Stimulated activated CD8-positive, alpha-beta memory T cell treated with anti-CD3 and anti-CD28 coated beads, Interleukin-12 subunit alpha, Interleukin-12 subunit beta, amount 100 ng/mL, for 24 hours (primary cell): ENCODE data around the gene EGF.

Experiments used
- DNase-seq: peaks from one replicate; pipeline ENCODE4 v3.0.0-alpha.2; 2020; ENCODE audit errors: extremely low read depth

Gene EGF

DNA sequence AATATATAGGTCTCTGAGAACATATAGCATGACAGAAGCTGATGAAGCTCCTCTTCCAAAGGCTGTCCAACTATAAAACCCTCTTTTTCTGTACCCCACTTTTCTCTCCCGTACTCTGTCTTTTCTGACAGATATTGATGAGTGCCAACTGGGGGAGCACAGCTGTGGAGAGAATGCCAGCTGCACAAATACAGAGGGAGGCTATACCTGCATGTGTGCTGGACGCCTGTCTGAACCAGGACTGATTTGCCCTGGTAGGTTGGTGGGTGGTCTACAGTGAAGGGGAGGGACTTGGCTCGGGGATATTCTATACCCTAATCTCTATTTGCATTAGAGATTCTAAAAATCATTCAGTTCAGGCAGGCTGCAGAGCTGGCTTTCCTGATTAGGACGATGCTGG, 80.4 kb downstream of the EGF start:
- no peak for DNase-seq

DNA sequence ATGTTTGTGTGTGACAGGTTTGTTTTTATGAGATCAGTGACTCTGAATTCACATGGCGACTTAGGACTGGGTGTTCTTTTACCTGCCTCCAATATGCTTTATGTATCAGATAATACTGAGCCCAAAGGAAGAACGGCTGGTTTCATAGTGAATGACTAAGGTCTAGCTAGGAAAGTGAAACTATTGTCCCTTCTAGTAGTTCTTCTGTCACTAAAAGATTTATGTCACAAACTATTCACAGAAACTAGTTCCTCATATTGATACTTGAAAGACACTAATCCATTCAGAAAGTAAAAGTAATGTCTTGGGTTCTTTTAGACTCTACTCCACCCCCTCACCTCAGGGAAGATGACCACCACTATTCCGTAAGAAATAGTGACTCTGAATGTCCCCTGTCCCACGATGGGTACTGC, 81.7 kb downstream of the EGF start:
- DNase-seq: no peak

DNA sequence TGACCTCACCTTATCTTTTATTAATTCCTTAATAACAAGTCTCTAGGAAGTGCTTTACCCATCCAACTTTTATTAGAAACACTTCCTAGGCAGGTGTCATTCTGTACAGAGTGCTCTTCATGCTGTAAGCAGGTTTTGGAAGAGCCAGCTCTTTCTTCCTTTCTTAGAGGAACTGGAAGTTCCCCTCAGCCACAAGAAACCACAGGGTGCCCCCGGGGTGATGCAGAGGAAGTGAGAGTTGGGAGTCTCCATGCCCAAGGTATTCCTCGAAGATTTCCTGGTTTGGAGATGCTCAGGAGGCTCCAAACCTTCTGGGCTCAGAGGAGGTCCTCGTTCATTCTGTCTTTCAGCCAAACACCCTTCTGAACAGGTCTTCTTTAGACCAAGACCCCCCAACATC, 83.8 kb downstream of the EGF start:
- DNase-seq: no peak

GRCh38 chr4:109998867-109999584, 86.3 kb downstream of the EGF start:
- DNase-seq: no peak

DNA sequence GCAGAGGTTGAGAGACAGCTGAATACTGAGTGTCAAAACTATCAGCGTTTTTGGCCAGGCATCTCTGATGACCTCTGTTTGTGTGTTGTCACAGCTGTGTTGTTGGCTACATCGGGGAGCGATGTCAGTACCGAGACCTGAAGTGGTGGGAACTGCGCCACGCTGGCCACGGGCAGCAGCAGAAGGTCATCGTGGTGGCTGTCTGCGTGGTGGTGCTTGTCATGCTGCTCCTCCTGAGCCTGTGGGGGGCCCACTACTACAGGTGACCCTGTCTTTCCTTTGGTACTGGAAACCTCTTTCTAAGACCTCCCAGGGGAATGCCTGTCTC, 86.9 kb downstream of the EGF start:
- no peak for DNase-seq

GRCh38 chr4:110002326-110002725, 89.6 kb downstream of the EGF start:
- DNase-seq: no peak

GRCh38 chr4:110003401-110004187, 90.9 kb downstream of the EGF start:
- no peak for DNase-seq

- DNase-seq: no peak
Observed at GRCh38 chr4:110004556-110004955, 91.9 kb downstream of the EGF start.

GRCh38 chr4:110005461-110006056, 92.9 kb downstream of the EGF start:
- no peak for DNase-seq

DNA sequence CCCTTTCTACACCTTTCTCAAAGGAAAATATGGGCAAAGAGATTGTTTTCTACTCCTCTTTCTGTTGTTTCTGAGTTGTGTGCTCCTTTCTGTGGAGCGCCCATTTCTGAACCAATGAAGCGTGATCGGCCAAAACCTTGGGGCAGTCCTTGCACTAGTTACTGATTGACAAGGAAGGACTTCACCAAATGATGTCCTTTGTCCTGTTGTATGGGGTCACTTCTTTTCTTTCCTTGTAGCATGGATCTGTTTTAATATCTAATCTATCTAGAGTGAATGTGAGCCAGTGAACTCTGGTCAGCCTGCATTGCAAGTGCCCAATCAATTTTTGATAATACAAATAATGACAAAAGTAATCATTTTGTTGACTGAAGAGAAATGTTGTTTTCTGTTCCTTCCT, 94.5 kb downstream of the EGF start:
- DNase-seq: no peak

DNA sequence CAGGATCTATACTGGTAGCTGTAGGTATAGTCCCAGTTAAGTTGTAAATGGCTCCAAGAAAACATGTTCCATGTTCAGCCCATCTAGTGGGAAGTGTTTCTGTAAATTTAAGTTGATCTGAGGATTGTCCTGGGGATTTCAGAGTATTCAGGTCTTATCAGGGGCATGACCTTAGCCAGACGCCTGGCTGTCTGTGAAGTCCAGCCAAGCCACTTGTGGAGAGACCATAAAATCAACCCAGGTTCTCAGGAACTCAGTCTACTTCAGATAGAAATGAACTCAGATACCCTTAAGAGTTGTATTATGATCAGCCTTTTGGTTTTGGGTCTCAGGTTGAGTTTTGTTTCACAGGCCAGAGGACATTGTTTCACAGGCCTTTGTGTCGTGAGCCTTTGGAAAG, 95.9 kb downstream of the EGF start:
- no peak for DNase-seq

- DNase-seq: no peak
Observed at GRCh38 chr4:110009550-110009949, 96.9 kb downstream of the EGF start.

- no peak for DNase-seq
Observed at GRCh38 chr4:110010797-110011196, 98.1 kb downstream of the EGF start.

DNA sequence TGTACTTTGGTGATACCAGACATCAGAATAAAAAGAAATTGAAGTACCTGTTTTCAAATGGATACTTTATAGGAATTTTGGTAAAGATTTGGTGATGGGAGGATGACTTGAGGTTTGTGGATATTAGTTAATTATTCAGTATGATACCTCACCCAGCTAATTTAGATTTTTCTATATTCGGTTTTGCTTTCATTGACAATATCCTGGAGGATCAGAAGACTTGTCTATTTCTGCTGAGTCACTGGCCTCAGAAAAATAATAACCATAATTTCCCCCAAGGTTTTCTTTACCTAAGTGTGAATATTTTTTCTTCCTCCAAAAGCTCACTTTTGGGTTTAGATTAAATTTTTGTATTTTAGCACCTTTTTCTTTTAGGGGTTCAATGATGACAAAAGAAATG, 100.2 kb downstream of the EGF start:
- no peak for DNase-seq

DNA sequence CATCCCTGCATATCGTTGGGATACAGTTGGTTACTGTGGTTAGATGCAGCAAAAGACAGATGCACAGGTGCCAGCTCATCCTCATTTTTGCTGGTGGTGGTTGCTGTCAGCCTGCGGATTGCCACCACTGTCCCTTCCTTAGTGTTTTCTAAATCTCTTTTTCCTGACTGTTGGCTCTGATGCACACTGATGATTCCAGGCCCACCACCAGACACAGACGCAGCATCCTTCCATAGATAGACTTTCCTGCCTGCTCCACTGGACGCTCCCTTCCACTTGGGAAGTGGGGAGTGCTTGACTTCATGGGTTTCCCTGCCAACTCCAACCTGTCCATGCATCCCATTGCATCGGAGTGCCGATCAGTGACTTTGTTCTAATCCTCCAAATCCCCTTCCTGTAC, 101.5 kb downstream of the EGF start:
- no peak for DNase-seq

- DNase-seq: no peak
Observed at GRCh38 chr4:110019153-110019552, 106.5 kb downstream of the EGF start.

- DNase-seq: no peak
Observed at GRCh38 chr4:110020139-110020538, 107.5 kb downstream of the EGF start.

DNA sequence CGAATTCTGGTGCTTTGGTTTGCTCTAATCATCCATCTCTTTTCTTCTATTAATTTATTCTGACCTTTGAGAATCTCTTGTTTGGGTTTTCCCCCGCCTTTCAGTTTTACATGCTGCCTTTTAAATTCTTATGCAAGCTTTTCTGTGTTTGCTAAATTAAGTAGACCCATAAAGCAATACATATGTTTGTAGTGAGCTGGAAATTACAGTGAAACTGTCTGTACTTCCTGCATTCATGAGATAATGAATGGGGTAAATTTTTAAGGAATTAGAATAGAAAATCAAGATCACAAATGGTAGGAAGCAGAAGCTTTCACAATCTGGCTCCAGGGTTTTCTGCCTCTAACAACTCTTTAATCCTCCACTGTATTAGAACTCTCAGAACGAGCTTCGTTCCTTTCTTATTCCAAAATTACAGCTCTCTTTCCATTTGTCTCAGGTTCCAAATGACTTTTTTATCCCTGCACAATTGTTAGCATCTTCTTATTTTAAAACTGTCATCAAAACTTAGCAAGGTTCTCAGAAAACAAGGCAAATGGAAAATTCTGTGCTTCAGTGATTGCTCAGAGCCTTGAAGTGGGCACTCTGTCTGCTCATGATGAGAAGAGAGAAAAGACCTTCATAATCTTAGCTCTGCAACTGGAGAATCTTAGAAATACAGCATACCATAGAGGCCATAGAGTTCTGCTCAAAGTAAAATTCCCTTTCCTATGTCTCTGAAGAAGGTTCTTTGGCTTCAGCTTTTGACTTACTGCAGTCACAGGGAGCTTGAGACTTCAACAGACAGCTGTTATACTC, 108.2 kb downstream of the EGF start:
- no peak for DNase-seq

DNA sequence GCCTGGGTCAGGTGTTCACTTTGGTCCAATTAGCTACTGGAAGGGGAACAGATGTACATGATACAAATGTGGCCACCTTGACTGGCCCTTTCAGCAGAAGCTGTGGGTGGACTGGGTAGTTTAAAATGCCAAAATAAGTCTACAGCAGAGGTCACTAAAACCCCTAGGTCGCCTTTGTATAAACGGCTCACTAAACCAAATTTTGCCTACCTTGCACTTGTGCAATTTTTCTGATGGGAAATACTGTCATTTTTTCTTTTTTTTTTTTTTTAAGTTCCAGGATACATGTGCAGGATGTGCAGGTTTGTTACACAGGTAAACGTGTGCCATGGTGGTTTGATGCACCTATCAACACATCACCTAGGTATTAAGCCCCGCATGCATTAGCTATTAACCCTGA, 109.8 kb downstream of the EGF start:
- DNase-seq: no peak

- DNase-seq: no peak
Observed at GRCh38 chr4:110025056-110025455, 112.4 kb downstream of the EGF start.

DNA sequence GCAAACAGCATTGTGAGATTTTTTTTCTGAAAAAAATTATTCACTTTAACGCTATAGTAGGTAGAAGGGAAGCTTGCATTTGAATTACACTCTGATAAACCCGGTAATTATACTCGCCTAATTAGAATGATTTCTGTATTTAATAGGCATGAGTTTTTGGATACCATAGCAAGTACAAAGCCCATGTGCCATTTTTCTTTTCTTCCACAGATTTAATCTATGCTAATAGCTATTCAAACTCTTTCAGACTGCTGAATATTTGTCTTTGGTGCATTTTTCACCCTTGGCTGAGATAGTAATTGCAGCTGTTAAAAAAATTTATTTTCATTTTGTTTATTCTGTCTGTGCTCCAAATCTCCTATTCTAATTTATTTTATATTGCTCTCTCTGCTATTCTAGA, 113.0 kb downstream of the EGF start:
- no peak for DNase-seq

- no peak for DNase-seq
Observed at GRCh38 chr4:110032603-110033002, 119.9 kb downstream of the EGF start.
